ENCODE measurements around the gene MAML2.

MAML2 gene

DNA sequence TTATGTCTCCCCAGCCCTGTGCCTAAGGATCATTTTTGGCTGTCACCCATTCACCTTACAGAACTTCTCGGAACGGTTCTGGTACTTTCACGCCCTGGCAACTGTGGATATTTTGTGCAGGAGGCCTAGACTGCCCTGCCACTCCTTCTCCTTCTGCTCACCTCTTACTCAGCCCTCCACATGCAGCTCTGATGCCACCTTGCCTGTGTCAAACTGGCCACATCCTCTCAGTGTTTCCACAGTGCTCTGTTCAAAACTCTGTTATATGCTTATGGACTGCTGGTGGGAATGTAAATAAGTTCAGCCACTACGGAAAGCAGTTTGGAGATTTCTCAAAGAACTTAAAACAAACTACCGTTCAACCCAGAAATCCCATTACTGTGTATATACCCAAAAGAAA is 318.3 kb downstream of the MAML2 start:
- DNase-seq = no peak

DNA sequence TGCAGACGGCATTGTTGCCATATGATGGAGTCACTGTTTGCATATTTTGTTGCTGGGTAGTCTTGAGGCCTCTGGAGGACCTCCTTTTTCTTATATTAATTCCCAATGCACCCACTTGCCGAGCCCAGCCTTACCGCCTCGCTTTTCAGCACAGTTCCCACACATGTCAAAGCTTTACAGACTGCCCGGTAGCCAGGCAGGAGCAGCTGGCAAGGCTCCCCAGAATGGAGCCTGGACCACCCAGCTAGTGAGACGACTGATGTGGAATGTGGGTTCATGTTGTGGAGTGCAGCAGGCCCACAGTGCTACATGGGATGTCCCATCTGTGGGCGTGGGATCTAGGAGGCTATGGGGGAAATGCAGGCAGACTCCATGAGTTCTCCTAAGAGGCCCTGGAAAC is 319.7 kb downstream of the MAML2 start:
- no peak for DNase-seq

DNA sequence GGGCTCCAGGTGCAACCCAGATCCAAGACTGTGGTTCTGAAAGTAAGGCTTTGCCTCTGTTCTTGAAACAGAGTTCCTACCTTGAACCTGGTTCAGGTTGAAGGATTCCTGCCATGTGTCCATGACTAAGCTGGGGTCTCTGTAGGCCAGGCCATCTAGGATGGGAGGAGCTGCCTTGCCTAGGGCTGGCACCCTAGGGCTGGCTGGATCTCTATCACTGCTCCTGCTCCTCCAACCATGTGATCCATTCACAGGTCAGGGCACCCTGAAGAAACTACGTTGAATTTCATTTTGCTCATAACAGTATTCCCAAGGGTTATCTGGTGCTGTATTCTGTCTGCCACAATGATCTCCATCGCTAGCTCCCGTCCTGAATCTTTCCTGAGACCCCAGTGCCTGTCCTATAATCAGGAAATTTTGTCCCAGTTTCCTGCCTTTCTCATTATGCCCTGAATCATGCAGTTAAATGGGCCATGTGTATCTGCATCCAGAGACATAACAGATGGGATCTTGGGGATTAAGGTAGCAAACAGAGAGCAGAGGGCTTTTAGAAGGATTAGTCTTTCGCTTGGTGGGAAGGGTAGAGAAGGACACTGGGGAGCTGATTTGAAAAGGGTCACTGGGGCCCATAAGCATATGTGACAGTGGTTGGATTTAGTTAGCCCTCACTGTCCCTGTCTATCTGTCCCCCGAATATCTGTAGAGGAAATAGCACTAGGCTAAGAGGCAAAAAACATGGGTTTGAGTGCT is 320.9 kb downstream of the MAML2 start:
- no peak for DNase-seq

DNA sequence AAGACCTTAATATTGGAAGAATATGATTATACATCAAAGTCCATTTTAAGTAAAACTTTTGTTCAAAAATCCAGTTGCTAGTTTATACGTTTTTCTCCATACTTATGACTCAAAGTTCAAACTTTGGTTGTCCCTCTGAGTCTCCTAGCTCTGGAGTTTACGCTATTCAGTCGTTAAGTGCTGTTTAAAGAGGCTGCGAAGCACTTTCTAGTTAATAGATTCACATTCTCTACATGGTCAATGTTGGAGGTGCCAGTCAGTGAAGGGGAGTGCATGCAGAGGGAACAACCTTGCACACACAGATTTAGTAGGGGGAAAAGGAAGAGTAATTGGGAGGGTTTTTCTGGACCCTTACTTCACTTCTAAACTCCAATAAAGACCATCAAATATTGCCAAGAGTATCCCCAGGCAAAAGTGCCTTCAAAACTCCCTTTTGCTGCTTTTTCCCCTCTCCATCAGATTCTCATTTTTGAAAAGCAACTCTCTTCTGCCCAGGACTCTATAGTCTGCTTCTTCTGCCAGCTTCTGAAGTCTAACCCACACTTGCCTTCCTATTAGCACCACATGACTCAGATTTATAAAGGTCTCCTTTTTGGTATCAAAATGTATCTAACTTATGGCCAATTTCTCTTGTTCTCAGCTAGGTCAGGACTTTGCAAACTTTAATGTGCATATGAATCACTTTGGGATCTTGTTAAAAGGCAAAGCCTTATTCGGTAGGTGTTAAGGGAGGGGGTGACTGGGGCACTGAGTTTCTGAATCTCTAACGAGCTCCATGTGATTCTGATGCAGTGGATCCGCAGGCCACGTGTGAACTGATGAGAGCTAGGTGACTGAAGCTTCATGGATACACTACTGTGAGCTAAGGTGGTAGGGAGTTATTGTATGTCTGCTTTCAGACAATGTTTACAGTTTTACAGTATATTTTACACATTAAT is 322.9 kb downstream of the MAML2 start:
- no peak for DNase-seq

DNA sequence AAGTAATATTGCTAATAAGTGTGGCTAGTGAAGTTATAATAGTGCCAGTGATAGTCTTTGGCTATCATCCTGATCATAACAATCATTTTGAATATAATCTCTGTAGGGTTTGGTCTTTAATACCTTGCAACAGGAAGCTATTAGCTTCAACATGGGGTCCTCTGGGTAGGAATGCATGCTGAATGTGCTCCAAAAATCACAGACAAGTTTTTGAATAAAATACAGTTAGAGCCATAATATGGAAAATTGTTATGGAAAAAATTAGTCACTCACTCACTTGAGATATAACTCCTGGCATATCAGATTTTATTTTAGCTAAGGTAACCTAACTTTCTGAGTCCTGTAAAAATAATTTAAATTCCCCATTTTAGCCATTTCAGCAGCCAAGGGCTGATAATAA is 323.7 kb downstream of the MAML2 start:
- no peak for DNase-seq

DNA sequence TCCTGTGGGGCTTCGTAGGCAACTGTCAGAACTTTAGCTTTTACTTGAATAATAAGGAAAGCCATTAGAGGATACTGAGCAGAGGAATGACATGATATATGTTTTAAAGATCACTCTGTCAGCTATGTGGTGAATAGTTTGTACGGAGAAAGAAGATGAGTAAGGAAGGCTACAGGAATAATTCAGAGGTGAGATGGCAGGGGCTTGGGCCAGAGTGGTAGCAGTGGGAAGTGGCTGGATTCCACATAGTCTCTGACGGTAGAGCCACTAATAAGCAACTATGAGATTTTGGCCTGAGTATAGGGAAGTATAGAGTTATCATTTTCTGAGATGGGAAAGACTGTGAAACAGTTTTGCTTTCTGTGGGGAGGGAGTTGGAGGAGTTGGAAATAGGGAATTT is 325.1 kb downstream of the MAML2 start:
- no peak for DNase-seq

DNA sequence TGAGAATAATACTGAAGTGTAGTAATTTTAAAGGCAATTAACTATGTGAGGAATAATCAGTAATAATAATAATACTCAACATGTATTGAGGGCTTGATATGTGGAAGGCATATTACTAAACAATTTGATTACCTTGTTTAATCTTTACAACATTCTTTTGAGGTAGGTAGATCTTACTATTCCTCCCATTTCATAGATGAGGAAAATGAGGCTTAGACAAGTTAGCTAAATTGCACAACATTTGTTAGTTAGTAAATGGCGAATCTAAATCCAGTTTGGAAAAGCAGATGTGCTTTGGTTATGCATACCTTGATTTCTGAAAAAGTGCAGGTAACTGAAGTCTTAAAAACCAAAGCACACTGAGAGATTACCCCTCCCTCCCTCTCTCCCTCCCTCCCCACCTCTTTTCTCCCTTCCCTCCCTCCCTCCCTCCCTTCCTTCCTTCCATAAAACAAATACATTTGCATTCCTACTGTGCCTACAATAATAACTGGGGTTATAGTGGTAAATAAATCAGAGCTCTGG is 326.0 kb downstream of the MAML2 start:
- DNase-seq = no peak

DNA sequence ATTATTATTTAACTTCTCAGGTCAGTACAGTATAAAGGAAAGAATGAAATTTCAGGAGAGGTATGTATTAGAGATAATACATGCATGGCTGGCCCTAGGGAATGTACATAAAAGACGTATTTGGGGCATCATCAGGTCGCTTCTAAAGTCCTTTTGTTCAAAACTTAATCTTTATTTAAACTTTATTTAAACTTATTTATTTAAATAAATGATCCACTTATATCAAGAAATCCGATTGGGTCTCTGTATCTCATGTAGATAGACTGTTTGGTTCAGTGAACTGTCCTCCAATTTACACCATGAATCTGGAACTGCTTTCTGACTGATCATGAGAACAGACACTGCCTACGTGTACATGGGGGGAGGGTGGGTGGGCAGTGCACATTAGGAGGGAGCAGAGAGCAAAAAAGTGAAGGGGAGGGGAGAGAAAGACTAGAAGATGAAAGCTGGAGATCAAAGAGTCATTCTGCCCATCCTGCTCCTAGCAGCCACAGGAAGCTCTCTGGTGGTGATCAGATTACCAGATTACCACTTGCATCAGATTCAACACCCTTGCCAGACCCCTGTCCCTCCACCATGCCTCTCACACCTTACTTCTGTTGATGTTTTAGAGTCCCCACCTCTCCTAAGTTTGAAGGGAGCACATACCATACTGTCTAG is 327.0 kb downstream of the MAML2 start:
- no peak for DNase-seq

DNA sequence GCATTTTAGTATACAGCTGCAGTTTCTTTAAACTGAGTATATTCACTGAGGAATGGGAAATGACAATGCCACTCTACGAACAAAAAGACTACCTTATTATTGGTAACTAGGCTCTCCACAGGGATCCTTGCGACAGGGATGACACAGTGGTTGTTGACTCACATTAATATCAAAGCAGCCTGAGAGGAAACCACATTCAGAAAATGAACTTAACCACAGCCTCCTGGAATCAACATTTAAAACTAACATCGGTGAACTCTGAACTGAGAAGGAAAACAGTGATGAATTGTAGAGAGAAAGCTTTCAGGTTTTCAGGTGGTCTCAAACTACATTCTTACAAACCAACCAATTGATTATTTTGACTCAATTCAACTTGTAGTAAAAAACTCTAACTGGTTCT is 328.8 kb downstream of the MAML2 start:
- no peak for DNase-seq

DNA sequence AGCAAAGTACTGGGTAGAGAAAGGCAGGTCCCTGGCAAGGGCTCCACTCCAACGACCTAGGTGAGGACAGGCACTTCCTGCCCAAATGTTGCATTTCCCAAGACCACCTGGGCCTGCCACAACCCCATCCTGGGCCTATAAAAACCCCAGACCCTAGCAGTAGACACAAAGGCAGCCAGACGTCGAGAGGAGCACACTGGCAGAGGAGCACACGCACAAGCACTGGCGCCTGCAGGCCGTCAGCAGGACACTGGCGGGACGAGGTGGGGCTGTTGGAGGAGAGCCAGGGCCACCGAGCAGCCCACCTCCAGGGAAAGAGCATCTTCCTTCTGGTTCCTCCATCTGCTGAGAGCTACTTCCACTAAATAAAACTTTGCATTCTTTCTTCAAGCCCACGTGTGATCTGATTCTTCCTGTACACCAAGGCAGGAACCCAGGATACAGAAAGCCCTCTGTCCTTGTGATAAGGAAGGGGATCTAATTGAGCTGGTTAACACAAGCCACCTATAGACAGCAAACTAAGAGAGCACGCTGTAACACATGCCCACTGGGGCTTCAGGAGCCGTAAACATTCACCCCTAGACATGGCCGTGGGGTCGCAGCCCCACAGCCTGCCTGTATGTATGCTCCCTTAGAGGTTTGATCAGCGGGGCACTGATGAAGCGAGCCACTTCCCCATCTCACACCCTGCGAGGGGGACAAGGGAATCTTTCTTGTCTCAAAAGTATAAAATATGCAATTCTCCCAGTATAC is 329.4 kb downstream of the MAML2 start:
- no peak for DNase-seq

DNA sequence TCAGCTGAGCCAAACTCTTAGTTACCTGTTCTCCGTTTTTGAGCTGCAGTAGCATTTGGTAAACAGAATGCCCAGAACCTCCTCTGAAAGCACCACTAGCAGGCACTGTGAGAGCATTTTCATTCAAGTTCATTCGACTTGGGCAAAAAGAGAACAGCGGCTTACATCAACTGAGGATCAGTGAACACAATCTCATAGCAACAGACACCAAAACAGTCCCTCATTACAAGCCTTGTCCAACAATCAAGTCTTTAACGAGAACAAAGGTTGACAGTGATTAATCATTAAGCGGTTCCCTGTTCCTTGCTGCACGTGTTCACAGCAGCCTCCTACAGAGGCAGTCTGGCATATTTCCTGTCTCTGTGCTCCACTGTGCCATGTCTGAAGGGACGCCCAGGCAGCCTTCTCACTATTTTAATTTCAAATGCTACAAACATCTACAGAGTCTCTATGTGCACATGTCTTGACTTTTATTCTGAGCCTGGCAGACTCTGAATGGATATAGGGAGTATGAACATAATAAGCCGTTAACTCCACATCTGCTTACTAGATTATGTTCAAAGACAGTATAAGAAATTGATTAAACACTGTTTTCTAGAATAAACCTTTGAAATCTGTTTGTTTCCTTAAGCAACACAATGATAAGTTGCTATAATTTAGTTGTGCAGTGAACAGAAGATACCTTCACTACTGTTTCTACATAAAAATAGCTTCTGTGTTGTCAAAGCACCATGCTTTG is 330.7 kb downstream of the MAML2 start:
- DNase-seq = no peak

DNA sequence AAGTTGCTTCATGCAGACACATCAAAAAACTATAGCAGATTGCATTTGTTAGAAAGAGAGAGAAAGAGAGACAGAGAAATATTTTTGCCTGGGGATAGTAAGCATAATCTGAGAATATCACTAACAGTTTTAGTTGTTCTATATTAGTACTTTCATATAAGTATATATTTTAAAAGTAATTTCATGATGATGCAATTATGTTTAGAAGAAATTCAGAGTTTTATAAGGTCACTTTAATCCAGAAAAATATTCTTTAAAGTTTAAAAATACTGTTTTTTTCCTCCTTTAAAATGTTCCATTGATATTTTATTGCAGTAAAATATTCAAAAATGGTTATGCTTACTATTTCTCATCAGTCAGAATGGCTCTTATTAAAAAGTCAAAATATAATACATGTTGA is 332.3 kb downstream of the MAML2 start:
- DNase-seq = no peak

DNA sequence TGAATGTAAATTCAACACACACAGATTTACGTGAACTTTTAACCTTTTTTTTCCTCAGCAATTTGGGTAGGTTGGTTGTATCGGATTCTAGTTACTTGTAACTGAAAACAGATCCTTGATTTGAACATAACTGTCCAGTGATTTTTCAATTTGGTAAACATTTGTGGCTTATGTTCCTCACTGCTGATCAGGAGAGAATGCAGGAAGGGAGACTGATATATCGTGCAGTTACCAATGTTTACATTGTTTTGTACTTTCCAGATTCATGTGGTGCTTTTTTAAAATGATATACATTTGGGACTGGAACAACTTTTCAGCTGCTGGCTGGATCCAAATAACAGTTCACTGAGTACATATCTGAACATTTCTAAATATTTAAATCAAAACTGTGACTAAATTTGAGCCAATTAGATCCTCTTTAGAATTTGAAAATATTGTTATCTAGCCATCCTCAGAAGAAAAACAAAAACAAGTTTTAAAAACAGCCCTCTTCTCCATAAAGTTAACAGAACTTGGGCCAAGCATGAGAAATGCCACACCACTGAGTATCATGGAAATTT is 334.8 kb downstream of the MAML2 start:
- no peak for DNase-seq

DNA sequence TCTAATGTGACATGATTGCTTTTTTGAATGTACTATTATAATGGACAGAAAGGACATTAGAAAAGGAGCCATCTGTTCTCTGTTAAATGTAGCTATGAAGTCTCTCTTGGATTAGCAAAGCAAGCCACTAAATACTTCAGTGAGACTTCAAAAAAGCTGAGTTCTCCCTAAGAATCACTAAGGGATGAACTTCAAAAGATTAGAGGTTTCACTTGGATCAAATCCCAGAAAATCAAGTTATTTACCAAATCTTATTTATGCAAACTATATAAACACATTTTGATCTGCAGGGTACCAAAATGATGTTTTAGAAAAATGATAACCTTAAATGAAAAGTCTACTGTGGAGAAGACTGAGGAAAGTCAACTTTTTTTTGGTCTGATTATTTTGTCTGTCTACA is 337.0 kb downstream of the MAML2 start:
- no peak for DNase-seq

DNA sequence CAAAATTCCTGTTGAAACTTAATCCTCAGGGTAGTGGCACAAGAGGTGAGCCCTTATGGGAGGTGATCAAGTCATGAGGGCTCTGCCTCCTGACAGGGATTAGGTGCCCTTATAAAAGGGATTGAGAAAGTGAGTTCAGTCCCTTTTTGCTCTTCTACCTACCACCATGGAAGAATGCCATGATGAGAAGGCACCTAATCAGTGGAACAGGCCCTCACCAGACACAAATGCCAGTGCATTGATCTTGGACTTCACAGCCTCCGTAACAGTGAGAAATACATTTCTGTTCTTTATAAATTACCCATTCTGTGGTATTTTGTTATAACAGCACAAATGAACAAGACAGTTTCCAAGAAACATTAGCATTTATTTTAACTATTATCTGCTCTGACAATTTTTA is 338.1 kb downstream of the MAML2 start:
- no peak for DNase-seq

DNA sequence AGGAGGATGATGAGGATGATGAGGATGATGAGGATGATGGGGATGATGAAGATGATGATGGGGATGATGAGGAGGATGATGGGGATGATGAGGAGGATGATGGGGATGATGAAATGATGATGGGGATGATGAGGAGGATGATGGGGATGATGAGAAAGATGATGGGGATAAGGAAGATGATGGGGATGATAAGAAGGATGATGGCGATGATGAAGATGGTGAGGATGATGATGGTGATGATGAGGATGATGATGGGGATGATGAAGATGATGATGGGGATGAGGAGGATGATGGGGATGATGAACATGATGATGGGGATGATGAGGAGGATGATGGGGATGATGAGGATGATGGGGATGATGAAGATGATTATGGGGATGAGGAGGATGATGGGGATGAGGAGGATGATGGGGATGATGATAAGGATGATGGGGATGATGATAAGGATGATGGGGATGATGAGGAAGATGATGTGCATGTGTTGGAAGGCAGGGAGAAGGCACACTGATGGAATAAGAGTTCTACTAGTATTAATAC is 340.2 kb downstream of the MAML2 start:
- DNase-seq = no peak

DNA sequence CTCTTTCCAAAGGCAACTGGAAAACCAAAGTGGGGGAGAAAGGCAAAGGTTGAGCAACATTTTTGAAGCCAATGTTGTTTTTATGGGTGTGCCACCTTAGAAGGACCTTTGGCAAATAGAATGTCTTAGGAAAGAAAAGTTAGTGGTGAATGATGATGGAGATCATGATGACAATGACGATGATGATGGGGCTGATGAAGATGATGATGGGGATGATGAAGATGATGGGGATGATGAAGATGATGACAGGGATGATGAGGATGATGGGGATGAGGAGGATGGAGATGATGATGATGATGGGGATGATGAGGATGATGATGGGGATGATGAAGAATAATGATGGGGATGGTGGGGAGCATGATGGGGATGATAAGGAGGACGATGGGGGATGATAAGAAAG is 340.7 kb downstream of the MAML2 start:
- DNase-seq = no peak

DNA sequence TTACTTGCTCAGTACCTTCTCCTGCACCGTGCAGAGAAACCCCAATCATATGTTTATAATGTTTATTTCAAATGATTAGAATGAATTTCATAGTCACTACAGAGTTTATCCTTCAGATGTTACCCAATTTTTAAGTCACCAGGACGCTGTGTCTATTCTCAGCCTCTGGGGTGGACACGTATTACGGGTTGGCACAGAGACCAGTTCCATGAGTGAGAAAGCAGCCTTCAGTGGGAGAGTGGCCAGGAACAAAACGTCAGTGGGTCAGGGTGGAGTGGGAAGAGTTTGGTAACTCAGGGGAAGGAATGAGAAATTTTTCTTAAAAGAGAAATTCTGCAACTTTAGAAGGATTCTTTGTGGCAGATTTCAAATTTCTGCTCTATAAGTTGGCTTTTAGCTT is 342.0 kb downstream of the MAML2 start:
- DNase-seq = no peak

DNA sequence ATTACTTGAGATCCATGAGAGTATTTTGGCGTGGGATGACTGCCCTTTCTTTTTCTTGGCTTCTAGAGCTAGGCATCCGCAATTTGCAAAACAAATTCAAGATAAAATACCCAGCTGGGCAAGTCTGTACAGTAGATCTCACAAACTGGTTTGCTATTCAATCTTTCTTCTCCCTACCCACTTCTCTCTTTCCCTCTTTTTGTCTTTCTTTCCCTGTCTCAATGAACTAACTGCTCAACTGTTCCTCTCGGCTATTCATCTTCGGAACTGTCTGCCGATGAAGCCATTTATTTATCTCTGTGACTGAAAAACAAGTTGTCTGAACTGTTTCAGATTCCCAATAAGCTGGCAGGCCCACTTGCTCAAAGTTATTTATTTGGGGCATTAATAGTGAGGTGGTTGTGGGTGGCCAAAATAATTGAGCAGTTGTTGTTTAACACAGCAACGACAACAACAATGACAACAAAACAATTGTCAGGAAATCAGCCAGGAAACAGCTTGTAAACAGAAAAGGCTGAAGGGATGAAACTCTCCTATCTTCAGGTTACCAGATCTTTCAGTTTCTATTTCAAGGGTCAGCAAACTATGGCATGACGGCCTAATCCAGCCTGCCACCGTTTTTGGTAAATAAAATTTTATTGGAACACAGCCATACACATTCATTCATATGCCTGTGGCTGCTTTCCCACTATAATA is 343.1 kb downstream of the MAML2 start:
- no peak for DNase-seq

DNA sequence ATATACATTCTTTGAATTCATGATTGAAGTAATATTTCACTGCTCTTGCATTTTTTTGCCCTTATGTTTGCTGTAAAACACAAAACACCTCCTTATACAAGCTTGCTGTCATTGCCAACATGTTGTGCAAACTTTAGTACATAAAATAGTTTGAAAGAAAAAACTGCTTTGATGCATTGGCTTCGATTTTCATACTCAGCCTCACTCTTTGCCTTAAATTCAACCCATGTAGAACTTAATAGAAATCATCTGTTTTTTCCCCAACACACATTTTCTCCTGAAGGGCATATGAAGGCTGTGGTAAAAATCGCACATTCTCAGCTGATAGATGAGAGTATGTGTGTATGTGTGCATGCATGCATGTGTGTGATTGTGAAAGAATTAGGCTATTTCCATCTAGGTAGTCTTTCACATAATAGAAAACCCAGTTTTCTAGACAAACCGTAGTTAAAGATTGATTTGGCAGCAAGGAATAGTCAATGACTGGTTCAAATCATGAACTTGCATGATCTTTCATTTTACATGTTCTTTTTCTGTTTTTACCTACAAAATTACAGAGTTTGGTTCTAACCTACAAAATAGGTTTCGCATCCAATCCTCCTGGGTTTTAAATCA is 346.3 kb downstream of the MAML2 start:
- no peak for DNase-seq
